Amniotic stem cell (primary cell): ENCODE results near the gene PPP4C.
"Not testable (repeated sequence)": the region's sequence is repeated elsewhere in the genome, so short reads cannot be mapped to it uniquely, and the experiment has no call there.

Experiments
- DNase-seq: peaks from one replicate; lab custom pipeline; 2025; lab: John Stamatoyannopoulos, UW

The PPP4C gene

GRCh38 chr16:30125690-30126089 lies 49.9 kb downstream of the PPP4C start:
- not testable (repeated sequence) for DNase-seq

- no peak for DNase-seq
Observed at GRCh38 chr16:30127993-30128392, 52.2 kb downstream of the PPP4C start.

GRCh38 chr16:30131869-30132475 lies 56.2 kb downstream of the PPP4C start:
- no peak for DNase-seq

DNA sequence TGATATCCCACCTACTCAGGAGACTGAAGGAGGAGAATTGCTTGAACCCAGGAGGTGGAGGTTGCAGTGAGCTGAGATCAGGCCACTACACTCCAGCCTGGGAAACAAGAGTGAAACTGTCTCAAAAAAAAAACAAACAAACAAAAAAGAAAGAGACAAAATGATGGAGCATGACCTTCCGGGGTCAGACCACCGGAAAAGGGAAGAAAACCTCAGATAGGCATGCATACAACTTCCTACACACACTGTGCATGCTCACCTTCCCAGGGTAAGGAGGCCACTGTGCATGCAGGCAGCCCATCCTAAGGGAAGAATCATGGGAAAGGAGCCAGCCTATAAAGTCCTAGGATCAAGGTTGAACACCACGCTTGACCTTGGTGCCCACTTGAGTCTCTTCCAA lies 56.8 kb downstream of the PPP4C start:
- no peak for DNase-seq
